Measurements from ENCODE around the gene VPS37B.

Gene VPS37B

DNA sequence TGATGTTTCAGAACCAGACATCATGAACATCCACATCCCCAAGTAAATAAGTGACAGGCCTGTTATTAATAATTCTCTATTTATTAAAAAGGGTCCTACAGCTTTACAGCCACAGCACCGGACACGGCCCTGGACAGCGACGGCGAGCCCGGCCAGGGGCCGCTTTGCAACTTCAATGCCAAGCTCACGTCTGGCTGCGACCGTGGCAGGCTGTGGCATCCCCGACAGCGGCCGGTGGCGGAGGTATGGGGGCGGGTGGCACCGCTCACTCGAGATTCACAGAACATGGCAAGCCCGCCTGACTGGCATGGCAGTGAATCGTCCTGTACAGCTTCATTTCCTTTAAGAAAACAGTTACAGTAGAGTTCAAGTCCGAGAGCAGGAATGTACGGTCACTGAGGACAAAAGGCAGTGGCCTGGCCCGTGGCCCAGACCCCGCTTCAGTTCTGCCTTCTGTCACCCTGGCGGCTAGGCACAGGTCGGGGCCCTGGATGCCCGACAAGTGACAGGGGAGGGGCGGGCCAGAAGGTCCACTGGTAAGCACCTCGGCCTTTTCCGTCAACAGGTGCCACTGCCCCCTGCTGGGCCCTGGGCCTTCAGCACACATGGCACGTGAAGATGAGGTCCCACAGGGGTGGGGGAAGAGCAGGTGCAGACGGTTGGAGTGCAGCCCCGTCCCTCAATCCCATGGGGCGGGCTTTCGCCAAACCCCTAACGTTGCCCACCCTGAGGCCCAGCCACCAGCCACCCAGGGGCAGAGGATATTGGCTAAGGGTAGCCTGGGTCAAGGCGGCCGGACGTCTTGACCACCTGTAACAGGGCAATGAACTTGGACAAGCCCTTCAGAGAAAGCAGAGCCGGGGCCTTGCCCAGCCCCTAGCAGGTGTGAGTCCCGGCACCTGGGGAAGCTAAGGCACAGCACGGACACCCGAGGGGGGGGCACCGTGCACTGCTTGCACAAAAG is 30.4 kb downstream of the VPS37B start:
- DNase-seq = no peak

DNA sequence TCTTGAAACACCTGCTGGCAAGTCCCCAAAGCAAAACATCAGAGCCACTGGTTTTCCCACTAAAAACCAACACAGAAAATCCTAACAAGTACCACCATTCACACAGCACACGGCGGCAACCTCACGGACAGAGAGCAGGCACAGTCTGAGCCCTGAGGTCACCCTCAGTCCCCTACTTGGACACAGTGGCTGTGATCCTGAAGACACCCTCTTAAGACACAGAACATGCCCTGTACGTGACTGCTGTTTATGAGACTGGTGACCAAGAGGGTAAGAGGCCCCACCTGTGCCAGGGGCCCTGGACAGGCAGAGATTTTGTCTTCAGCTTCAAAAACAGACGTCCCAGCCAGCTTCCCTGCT is 31.1 kb downstream of the VPS37B start:
- no peak for DNase-seq

DNA sequence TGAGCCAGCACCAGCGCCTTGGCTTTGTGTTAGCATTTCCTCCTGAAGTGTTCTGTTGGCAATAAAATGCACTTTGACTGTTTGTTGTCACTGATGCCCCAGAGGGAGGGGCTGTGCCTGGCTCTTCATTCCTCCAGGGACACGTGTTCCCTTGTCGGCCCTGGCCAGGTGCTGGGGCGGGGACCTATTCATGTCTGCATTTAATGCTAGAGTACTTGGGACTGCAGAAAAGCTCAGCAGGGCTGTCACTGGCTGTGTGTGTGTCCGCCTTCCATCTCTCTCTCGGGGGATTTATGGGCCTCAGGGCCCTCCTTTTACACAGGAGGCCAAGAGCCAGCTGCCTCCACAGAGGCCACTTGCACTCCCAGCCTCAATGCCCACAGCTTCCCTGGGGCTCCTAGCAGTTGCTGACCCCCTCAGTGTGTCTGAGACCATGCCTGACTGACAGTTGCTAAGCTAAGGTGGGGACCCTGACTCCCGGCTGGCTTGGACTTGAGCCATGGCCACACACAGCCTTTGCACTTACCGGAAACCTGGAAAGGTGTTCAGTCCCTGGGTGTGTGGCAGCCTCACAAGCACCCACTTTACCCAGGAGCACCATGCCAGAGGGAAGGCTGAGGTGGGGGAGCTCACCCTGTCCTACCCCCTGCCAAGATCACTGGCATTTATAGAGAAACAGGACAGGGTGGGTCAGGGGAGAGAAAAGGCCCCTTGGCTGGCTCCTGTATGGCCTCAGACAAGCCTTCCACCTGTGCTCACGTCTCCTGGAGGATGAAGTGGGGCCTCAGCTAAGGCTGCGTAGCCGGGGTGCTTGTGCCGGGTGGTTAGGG is 32.8 kb downstream of the VPS37B start:
- DNase-seq = no peak

DNA sequence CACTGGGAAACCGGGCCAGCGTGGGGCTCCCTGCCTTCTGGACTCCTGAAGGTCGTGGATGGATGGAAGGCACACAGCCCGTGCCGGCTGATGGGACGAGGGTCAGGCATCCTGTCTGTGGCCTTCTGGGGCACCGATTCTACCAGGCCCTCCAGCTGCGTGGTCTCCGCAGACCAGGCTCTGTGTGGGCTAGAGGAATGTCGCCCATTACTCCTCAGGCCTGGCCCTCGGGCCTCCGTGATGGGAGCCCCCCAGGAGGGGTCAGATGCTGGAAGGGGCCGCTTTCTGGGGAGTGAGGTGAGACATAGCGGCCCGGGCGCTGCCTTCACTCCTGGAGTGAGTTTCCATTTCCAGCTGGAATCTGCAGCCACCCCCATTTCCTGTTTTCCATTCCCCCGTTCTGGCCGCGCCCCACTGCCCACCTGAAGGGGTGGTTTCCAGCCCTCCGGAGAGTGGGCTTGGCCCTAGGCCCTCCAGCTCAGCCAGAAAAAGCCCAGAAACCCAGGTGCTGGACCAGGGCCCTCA is 33.8 kb downstream of the VPS37B start:
- DNase-seq = no peak

DNA sequence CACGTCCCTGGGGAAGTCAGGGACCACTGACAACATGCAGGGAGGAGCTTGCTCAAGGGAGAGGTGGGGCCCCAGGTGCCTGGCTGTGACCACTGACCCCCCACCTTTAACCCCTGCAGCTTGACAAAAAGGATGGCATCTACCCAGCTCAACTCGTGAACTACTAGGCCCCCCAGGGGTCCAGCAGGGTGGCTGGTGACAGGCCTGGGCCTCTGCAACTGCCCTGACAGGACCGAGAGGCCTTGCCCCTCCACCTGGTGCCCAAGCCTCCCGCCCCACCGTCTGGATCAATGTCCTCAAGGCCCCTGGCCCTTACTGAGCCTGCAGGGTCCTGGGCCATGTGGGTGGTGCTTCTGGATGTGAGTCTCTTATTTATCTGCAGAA is 34.3 kb downstream of the VPS37B start:
- no peak for DNase-seq

DNA sequence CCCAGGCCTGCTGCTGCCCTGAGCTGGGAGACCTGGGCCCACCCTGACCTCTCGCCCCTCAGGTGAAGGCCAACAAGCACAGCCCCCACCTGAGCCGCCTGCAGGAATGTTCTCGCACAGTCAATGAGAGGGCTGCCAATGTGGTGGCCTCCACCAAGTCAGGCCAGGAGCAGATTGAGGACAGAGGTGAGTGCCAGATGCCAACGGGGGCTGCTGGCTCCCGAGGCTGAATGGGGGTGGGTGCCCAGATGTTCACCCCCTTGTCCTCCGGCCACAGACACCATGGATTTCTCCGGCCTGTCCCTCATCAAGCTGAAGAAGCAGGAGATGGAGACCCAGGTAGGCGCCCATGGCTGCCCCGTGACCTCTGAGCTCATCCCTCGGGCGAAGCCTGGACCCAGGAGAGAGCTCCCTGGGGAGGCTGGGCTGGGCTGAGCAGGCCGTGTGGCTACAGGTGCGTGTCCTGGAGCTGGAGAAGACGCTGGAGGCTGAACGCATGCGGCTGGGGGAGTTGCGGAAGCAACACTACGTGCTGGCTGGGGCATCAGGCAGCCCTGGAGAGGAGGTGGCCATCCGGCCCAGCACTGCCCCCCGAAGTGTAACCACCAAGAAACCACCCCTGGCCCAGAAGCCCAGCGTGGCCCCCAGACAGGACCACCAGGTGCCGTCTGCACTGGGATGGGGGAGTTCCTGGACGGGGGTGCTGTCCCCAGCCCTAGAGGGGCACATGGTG is 34.9 kb downstream of the VPS37B start:
- no peak for DNase-seq

DNA sequence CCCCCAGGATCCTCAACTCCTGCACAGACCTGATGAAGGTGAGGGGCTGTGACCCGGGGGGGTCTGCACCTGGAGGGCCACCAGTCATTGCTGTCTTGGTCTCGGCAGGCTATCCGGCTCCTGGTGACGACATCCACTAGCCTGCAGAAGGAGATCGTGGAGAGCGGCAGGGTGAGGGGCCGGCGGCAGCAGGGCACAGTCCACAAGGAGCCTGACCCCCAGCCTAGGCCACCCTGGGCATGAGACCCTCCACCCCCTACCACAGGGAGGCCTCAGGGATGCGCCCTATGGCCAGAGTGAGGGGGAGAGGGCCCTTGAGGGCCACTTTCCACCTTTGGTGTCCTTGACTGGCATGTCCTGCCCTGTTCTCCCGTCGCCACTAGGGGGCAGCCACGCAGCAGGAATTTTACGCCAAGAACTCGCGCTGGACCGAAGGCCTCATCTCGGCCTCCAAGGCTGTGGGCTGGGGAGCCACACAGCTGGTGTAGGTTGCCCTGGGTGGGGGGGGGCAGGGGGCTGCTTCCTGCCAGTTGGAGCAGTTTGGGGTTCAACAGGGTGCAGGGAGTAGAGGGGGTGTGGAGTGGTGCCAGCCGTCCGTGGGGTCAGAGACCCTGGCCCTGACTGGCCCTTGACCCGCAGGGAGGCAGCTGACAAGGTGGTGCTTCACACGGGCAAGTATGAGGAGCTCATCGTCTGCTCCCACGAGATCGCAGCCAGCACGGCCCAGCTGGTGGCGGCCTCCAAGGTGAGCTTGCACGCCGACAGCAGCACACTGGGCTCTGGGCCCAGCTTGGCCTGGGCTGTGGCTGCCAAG is 35.7 kb downstream of the VPS37B start:
- DNase-seq = peak; percentile 51

DNA sequence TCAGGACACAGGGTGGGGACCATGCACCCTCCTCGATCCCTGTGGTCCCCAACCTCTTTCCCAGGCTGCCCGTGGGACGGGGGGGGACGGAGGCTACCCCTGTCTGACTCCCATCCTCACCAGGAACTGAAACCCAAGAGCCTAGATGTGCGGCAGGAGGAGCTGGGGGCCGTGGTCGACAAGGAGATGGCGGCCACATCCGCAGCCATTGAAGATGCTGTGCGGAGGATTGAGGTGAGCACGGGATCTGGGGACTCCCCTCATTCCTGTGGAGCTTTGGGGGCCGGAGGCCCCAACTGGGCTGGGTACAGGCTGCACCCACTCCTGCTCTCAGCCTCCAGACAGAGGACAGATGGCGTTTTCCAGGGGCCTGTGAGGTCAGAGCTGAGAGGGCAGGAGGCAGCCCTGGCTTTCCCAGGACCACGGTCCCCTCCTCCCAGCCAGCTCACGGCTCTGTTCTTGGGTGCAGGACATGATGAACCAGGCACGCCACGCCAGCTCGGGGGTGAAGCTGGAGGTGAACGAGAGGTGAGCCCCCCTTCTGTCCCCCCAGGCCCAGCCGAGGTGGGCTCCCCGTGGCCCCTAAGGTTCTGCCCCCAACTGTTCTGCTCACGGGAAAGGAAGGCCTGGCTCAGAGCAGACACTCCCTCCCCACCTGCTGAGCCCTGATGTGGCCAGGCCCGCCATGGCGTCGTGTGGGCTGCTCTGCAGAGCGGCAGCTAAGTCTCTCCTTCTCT is 36.5 kb downstream of the VPS37B start:
- no peak for DNase-seq

DNA sequence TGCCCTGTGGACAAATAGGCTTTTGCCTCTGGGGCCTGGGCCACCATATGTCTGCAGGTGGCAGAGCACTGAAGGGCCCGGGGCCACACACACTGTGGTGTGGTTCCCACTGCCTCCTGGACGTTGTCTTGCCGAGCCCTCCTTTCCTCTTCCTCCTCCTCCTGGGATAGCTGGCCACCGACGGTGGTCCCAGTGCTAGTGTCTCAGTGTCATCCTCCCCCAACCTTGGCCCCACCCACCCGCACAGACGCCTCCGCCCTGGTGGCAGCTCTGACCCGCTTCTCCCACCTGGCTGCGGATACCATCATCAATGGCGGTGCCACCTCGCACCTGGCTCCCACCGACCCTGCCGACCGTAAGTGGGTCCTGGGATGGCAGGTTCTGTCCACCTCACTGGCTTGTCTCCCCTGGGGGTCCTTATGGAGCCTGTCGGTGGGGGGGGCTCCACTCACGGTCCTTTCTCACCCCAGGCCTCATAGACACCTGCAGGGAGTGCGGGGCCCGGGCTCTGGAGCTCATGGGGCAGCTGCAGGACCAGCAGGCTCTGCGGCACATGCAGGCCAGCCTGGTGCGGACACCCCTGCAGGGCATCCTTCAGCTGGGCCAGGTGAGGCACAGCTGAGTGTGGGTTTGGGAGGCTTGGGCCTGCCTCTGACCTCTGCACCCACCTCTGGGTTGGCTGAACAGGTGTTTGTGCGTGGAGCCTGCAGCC is 37.2 kb downstream of the VPS37B start:
- DNase-seq = no peak

DNA sequence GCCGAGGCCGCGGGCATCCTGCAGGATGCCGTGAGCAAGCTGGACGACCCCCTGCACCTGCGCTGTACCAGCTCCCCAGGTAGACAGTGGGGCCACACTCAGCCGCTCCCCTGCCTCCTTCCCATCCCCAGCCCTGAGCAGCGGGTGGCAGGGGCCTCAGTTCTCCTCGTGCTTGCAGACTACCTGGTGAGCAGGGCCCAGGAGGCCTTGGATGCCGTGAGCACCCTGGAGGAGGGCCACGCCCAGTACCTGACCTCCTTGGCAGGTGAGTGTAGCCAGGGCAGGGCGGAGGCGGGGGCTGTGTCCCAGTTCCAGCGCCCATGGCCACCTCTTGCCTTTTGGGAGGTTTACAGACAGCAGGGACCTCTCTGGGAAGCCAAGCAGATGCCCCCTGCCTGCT is 37.8 kb downstream of the VPS37B start:
- DNase-seq = no peak

DNA sequence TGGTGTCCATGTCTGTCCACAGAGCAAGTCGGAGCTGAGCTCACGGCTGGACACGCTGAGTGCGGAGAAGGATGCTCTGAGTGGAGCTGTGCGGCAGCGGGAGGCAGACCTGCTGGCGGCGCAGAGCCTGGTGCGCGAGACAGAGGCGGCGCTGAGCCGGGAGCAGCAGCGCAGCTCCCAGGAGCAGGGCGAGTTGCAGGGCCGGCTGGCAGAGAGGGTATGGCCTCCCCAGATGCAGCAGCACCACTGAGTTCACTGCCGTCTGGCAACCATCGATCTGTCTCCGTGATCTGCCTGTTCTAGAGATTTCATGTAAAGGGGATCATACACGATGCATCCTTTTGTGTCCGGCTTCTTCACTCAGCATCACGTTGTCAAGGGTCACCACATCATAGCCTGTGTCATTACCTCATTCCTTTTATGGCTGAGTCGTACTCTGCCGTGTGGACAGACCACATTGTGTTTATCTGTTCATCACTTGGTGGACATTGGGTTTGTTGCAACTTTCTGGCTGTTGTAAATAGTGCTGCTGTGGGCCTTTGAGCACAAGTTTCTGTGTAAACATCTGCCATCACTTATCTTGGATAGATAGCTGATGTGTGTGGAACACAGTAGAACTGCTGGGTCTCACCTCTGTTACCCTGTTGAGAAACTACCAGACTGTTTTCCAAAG is 38.8 kb downstream of the VPS37B start:
- no peak for DNase-seq

DNA sequence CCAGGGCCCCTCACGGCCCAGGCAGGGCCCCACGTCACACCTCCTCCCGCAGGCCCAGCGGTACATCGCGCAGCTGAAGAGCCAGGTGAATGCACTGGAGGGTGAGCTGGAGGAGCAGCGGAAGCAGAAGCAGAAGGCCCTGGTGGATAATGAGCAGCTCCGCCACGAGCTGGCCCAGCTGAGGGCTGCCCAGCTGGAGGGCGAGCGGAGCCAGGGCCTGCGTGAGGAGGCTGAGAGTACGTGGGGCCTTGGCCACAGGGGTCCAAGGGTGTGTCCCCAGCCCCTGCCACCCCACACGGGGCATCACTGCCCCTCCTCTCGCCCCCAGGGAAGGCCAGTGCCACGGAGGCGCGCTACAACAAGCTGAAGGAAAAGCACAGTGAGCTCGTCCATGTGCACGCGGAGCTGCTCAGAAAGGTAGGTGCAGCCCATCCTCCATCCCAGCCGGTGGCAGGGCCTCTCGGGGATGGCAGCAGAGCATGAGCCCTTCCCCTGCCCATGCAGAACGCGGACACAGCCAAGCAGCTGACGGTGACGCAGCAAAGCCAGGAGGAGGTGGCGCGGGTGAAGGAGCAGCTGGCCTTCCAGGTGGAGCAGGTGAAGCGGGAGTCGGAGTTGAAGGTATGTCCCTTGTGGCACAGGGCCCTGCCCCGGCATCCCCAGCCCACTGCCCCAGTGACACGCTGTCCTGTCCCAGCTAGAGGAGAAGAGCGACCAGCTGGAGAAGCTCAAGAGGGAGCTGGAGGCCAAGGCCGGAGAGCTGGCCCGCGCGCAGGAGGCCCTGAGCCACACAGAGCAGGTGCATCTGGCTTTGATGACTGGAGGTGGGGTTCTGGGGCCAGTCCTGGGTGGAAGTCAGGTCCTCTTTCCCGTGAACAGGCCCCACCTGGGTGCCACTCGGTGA is 39.7 kb downstream of the VPS37B start:
- no peak for DNase-seq

DNA sequence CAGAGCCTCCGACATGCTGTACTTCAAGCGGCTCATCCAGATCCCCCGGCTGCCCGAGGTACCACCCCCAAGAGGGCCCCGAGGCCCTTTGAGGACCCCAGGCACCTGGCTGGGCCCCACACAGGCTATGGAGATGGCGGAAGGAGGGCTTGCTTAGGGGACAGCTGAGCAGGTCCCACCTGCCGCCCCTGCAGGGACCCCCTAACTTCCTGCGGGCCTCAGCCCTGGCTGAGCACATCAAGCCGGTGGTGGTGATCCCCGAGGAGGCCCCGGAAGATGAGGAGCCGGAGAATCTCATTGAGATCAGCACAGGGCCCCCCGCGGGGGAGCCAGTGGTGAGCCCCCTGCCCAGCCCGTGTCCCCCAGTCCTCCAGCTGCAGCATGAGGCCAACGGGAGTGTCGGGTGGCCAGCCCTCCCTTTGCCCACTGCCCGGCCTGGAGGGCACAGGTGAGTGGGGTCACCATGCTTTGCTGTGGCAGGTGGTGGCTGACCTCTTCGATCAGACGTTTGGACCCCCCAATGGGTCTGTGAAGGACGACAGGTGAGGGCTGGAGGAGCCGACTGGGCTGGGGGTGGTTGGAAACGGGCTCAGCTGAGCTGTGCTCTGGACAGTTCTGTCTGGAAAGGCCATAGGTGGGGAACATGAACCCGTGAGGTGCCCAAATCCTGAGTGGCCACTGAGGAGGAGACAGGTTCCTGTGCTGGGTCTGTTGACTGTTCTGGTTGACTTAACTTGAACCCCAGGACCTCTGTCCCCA is 40.7 kb downstream of the VPS37B start:
- DNase-seq = no peak

DNA sequence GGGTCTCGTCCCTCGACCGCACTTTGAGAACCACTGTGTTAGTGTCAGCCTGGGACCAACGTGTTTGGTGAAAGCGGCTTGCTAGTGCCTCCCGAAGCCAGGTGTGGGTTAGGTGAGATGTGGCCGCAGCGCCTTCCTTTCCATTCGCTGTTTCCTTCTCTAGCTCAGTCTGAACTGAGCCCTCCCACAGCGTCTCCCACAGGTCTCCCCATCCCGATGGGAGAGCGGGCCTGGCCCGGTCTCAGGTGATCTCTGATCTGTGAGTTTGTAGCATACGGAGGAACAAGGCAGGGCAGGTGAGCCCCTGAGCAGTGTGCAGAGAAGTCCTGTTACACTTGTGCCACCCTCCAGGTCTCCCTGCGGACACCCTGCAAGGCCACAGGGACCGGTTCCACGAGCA is 41.4 kb downstream of the VPS37B start:
- no peak for DNase-seq

DNA sequence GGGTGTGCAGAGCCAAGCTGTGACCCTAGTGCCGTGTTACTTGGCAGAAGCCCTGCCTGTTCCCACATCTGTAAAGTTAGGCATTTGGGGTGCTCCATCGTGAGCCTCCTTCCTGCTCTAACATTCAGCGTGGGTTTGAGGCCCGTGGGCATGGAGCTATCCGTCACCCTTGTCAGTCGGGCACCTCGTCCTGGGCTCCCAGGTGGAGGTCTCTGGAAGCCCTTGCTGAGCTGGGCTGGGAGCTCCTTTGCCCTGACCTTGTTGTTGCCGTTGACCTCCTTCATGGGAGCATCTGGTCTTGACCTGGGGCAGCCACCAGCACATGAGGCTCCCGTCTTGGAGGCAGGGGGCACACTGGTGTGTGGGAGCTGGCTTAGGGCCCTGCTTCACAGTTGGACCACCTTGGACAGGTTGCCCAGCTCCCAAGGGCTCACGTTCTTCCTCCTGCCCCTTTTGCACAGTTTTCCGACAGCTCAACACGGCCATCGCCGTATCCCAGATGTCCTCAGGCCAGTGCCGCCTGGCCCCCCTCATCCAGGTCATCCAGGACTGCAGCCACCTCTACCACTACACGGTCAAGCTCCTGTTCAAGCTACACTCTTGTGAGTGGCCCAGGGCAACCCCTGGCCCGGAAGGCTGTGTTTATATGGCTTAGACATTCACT is 42.2 kb downstream of the VPS37B start:
- DNase-seq = no peak

DNA sequence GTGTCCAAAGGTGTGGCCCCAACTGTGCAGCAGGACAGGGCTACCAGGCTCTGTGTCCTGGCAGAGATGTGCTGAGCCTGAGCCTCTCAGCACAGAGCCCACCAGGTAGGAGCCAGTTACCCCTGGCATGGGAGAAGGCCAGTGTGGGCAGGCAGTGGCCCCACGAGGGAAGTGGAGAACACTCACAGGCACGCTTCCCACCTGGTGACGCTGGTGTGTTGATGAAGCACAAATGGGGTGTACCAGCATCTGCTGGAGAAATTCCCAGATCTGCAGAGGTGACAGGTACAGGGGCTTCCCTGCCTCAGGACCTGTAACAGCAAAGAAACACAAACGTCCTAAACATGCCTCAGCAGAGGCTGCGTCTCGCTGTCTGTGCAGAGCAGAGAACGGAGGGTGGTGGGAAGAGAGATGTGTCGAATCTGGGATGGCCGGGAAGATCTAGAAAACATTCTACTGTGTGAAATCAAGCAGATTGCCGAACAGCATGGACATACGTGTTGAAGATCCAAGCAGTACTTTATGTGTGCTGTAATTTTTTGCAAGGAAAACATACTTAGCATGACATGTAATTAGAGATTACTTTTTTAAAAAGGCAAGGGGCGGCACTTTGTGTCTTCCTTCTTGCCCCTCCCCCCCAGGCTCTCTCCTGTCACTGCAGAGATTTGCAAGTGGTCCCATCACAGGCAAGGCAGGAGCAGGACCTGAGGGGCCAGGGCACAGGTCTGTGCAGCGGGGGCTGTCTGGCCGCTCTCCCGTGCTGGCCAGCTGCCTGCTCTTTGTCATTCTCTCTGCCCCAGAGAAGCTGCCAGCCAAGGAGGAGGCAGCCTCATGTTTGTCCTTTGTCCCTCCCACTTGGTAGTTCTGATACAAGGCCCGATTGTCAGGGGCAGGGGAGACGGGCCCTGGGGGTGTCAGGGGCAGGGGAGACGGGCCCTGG is 43.3 kb downstream of the VPS37B start:
- DNase-seq = no peak

DNA sequence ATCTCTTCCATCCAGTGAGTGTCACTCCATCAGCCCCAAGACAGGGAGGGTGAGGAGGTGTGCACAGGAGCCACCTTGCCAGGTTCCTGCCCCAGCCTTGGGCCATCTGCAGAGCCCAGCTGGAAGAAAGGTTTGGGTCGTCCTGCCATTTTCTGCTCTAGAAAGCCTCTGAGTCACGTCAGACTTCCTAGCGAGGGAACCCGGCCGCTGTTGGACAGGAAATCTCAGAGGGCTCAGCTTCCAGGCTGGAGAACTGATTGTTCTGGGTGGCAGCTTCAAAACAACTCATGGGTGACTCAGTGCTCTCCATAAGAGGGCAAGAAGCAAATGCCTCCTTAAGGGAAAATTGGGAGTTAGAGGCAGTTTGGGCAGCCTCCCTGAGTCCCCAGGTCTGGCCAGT is 44.1 kb downstream of the VPS37B start:
- no peak for DNase-seq
